GM11168 (cell line): ENCODE results near the gene KRTAP5-2.
"Not testable (repeated sequence)": the region's sequence is repeated elsewhere in the genome, so short reads cannot be mapped to it uniquely, and the experiment has no call there.

ENCODE experiments used
- in situ Hi-C: fragments of 300-500 bp; cut with MboI; formaldehyde crosslinking; loops from one replicate; pipeline ENCODE4 v1.12.0; 2022; ENCODE audit warnings: low sequenced_read_pairs; ENCODE audit not compliant: unreplicated experiment

KRTAP5-2 gene

DNA sequence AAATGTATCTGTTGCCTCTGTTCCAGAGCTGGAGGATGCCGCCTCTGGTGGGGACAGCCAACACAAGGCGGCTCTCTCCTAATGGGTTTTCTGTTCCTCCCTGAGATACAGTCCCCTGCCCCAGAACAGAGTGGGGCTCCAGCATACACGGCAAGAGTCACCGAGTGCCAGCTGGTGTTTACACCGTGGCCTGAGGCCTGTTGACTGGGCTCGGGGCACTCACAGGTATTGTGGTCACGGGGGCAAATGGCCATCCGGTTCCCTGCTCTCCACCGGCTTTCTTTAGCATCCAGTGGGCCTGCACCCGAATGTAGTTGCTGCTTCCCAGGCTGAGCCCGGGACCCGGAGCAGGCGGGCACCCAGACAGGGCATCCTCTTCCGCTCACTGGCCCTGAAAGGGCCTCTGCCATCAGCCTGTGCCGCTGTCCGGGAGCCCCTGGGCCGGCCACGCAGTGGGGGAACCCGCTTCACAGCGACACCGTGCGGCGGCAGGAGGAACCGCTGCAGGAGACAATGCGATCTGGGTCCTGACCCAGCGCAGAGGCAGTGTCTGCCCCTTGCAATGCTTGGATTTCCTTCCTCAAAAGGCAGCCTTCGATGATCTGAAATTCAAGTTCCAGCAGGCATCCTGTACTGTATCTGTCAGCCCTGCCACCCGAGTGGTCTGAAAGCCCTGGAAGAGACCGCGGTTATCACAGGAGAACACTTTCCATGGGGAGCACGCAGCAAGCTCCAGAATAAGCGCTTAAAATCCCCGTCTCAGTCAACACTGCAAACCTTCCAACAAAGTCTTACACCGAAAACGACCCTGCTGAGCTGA lies 30.6 kb upstream of the KRTAP5-2 start:
- in situ Hi-C loops, result no loop called here

DNA sequence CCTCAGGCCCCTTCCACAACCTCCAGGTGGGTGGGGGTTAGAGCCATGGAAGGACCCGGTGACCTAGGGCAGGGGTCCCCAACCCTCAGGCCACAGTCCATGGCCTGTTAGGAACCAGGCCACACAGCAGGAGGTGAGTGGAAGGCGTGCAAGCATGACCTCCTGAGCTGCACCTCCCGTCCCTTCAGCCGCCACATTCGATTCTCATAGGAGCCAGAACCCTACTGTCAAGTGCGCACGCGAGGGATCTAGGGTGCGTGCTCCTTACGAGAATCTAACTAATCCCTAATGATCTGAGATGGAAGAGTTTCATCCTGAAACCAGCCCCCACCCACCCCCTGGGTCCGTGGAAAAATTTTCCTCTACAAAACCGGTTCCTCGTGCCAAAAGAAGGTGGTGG lies 27.4 kb upstream of the KRTAP5-2 start:
- in situ Hi-C loops, result no loop called here

DNA sequence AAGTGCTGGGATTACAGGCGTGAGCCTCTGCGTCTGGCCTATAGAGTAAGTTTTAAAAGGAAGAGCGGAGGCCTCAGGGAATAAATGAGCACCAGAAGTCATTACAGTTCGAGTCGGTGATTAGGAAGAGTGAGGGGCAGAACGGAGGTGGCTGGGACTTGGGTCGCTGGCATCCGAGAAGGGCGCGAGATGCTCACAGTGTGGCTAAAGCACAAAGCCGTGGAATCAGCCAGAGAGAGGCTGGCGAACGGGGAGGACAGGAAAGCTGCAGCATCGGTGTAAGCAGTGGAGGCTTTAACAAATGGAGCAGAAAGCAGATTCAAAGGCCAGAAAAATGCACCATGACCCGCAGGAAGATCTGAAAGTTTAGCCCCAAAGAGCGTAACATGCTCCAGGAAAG lies 26.5 kb upstream of the KRTAP5-2 start:
- in situ Hi-C loops, result no loop called here

DNA sequence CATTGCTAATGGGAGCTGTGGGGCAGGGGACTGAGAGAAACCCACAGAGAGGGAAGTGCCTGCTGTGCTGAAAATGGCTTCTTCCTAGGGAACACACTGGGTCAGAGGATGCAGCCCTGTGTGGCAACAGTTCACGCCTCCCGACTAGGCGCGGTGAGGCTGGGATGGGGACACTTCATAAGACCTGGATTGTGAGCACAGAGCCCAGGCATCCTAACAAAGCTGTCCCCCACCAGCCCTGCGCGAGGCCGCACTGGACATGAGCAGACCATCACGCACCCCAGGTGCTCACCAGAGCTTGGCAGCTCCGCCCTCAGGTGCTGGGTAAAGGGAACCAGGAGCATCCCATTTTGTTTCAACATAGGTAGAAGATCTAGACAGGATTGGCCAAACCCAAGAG lies 25.6 kb upstream of the KRTAP5-2 start:
- in situ Hi-C loops, result no loop called here

DNA sequence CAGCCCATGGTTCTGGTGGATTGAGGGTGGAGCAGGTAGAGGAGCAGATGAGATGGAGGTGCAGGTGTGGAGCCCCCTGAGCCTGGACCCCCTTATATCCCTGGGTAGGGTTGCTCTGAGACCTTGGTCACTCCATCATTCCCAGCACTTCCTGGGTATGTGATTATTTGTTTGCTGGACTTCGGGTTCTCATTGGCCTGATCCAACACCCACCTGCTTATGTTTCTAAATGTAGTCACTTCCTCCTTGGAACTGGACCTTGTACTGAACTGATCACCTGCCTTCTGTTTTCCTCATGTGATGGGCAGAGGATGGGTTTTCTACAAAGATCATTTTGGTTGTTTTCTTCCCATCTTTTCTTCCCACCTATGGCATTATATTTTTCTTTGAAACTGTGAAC lies 24.0 kb upstream of the KRTAP5-2 start, which contains the start of gene KRTAP5-4:
Gene KRTAP5-4 (minus strand): TSS at position 53 of the 400 bp plus-strand sequence. CDS start 45 bp downstream, at position 8.
- in situ Hi-C loops, result no loop called here

DNA sequence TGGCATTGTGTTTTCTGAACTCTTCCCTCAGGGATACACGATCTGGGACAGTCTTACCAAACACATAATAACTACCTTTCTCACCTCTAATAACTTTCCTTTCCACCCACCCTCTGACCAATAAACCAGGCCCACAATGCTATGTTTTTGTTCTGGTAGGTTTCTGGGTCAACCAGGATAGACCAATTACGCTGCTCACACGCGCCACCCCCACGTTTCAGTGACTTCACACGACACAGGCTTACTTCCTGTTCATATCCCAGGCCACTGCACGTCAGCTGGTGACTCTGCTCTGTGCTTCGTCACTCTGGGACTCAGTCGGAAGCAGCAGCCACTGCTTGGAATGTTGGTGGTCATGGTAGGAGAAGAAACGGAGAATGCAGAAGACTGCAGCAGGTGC lies 21.4 kb upstream of the KRTAP5-2 start:
- in situ Hi-C loops, result no loop called here

DNA sequence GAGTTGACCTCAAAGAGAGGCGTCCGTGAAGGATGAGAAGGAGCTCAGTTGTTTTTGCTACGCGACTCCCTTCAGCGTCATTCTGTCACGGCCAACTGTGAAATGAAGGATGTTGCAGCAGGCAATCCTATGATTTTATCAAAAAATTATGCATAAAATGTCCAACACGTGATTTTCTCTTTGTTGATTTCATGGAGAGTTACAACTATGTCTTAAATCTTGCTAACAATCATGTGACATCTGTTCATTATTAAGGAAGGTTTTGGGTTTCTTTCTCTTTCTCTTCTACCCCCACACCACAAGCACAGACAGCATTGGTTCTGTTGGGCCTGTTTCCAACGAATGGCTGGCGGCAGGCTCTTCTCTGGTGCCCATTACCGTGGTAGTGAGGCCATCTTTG lies 20.1 kb upstream of the KRTAP5-2 start:
- in situ Hi-C loops, result no loop called here

DNA sequence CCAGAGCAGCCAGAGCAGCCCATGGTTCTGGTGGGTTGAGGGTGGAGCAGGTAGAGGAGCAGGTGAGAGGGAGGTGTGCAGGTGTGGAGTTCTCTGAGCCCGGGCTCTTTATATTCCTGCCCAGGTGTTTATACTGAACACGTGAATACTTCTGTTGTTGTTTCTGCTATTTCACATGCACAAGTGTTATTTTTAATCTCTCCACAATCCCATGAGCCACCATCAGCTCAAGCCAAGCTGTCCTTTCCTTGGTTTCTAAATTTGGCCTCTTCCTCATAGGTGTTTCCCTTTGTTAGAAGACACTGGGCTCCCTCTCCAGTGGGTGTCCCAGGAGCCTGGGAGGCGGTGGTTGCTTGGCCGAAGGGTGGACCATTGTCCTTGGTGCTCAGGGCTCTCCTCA lies 10.3 kb upstream of the KRTAP5-2 start, which contains the start of gene KRTAP5-3:
Gene KRTAP5-3 (minus strand): TSS at position 101 of the 400 bp plus-strand sequence. CDS start 78 bp downstream, at position 23.
- in situ Hi-C loops, result no loop called here

DNA sequence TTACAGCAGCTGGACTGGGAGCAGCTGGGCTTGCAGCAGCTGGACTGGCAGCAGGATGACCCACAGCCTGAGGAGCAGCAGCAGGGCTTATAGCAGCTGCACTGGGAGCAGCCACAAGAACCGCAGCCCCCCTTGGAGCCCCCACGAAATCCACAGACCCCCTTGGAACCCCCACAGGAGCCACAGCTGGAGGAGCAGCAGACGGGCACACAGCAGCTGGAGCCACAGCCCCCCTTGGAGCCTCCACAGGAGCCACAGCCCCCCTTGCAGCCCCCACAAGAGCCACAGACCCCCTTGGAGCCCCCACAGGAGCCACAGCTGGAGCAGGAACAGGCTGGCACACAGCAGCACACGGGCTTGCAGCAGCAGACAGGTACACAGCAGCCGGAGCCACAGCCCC lies 9.8 kb upstream of the KRTAP5-2 start:
- in situ Hi-C loops, result not testable (repeated sequence)

DNA sequence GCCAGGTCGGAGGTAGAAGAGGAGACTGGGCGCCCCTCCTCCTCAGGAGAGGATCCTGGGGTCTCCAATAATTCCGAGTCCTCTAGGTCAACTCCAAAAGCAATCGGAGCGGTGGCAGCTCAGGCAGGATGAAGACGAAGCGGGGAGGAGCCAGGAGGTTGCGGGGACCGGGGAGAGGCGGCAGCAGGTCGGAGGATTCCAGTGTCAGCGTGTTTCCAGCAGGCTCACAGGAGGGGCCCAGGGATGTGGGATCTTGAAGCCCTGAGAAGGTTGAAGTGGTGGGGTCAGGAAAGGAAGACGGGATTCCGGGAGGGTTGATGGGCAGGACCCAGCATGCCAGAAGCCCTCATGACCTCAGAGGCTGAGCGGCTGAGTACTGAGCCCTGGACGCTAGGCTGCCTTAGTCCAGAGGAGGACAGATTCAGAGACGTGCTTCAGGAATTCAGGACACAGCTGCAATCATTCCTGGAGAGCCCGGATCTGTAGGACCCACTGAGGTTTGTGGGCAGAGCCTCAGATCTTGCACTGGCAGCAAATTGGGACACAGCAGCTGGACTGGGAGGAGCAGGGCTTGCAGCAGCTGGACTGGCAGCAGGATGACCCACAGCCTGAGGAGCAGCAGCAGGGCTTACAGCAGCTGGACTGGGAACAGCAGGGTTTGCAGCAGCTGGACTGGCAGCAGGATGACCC lies 9.2 kb upstream of the KRTAP5-2 start:
- in situ Hi-C loops, result not testable (repeated sequence)

DNA sequence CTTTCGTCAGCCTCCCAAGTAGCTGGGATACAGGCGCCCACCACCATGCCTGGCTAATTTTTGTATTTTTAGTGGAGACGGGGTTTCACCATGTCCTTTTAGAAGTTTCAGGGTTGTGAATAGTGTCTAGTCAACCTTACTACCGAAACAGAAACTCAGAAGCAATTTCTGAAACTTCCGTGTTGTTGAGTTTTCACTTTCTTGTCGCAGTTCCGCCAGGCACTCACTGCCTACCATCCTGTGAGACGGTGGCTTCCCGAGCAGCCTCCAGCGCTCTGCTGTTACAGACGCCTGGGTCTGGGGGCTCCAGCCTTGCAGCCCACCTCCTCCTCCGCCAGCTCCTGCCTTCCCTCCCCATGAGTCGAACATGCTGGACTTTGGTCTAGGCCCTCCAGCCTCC lies 7.8 kb upstream of the KRTAP5-2 start:
- in situ Hi-C loops, result not testable (repeated sequence)

DNA sequence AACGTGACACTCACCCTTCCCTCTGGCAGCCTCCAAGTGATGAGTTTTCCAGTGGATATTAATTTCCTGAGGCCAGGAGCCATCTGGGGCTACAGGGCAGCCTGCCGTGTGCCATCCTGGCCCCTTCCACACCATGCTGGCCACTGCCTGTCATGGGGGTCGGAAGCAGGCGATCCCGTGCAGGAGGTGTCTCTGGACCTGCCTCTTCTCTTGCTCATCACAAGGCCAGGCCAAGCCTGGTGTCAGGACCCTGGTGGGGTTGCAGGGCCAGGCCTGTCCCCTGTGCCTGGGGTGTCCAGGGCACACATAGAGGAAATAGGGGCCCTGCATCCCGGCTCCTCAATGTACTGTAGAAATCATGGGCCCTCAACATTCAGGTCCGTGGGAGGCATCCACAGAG lies 6.6 kb upstream of the KRTAP5-2 start:
- in situ Hi-C loops, result no loop called here

DNA sequence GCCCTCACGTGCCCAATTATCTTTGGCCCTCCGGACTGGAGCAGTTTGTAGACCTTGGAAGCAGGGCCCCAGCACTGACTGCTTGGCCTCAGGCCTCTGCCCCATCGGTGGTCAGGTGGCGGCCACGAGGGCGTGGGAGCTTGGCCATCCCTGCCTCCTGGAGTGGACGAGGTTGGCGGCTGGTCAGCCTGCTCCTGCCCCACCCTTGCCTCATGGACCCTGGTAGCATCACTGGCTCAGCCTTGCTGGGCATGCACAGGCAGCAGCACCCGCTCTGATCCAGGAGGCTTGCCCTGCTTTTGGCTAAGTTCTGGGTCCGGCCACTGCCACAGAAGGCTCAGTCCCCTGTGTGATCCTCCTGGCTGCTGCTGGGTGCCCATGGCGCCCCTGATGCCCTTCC lies 6.1 kb upstream of the KRTAP5-2 start:
- in situ Hi-C loops, result no loop called here

DNA sequence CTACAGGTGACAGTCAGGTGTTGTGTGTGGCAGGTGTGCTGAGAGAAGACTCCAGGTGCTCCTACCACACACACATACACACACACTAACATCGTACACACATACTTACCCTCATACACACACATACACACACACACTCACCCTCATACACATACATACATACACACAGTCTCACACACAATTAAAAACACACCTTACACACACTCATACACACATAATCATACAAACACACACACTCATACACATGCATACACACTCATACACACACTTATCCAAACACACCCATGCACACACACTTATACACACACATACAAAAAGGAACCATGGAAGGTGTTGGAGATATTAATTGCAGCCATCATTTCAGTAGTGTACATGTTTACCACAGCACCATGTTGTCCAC lies 5.5 kb upstream of the KRTAP5-2 start:
- in situ Hi-C loops, result no loop called here

DNA sequence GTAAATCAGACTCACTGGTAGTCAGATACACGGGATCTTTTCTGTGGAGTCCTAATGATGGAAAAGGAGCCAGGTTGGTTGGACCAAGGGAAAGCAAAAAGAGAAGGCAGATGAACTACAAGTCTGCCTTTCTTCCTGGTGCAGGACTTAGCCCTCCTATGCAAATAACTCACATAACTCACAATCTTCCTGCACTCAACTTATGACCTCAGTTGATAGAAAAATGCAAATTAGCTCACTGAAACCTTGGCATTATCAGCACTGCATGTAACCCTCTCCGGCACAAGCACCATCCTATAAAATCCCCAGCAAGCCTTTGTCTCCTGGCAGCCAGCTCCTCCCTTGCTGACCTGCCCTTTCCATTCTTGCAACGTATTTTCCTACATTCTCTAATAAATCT lies 3.6 kb upstream of the KRTAP5-2 start:
- in situ Hi-C loops, result not testable (repeated sequence)

DNA sequence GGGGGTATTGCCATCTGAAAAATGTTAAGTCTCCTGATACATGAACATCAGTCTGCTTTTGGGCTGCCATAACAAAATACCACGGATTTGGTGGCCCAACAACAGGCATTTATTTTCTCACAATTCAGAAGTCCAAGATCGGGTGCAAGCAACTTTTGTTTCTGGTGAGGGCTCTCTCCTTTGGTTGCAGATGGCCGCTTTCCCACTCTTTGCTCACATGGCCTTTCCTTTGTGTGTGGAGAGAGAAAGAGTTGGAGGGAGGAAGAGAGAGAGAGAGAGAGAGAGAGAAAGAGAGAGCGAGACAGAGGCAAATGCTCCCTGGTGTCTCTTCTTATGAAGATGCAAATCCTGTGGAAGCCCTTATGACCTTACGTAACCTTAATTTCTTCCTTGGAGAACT lies 2.5 kb upstream of the KRTAP5-2 start:
- in situ Hi-C loops, result no loop called here

DNA sequence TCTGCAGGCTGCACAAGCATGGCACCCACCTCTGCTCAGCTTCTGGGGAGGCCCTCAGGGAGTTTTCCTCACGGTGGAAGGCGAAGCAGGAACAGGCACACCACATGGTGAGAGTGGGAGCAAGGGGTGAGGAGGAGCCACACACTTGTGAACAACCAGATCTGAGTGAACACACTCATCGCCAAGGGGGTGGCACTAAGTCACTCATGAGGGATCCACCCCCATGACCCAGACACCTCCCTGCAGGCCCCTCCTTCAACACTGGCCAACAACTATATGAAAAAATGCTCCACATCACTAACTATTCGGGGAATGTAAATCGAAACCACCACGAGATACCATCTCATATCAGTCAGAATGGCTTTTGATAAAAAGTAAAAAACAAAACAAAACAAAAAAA lies 722 bp upstream of the KRTAP5-2 start:
- in situ Hi-C loops, result no loop called here

DNA sequence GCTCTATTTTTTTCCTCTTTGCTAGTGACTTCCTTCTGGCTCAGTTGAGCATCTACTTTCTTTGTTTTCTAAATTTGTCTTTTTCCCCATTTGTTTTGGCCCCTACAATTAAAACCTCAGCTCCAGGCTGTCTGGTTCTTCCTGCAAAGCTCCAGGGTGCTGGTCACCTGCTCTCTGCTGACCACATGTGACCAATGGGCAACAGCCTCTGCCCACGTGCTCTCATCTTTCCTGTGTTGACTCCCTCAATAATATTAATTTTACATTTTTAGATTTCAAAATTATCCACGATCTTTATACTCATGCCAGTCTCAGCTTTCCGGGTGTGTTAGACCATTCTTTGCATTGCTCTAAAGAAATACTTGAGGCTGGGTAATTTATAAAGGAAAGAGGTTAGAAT lies 312 bp upstream of the KRTAP5-2 start:
- in situ Hi-C loops, result not testable (repeated sequence)

DNA sequence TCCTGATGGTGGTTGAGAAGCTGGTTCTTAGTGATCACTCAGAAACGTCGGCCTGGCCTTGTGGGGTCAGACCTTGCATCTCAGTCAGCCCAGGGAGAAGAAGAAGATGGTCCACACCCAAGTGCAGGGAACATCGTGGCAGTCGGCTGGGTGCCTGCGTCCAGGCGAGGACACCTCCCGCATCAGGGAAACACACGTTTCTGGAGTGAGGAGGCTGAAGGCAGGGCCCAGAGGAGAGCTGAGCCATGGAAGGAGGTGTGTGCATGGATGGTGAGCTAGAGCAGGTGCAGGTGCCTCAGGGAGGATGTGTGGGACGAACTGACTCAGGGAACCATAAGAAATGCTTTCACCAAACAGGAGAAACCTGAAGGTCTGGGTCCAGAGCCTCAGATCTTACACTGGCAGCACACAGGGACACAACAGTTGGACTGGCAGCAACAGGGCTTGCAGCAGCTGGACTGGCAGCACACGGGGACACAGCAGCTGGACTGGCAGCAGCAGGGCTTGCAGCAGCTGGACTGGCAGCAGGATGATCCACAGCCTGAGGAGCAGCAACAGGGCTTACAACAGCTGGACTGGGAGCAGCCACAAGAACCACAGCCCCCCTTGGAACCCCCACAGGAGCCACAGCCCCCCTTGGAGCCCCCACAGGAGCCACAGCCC lies 632 bp downstream of the KRTAP5-2 start:
- in situ Hi-C loops, result no loop called here

DNA sequence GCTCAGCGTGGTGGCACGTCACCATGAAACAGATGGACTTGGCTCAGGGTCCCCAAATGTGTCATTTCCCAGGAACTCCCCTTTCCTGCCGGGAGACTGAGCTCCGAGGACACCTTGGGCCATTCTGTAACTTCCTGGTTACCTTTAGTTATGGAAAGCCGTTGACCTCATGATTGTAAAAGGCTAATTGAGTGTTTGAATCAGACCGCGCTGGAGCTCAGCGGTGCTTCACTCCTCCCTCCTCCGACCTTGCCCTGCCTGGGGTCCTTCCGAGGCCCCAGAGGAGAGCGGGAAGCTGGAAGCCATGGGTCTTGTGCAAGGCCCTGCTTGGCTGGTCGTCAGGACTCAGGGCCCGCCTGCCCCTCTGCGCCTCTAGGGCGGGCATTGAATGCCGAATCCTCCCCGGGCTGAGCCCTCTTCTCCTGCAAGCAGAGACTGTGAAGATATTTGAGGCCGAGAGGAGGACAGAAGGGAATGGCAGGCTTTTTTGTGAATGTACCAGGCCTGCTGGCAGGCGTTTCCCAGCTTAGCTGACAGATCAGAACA lies 1.4 kb downstream of the KRTAP5-2 start:
- in situ Hi-C loops, result not testable (repeated sequence)
